Muscle layer of colon (tissue), 2 donors: Measurements from ENCODE around the gene EVC.
"Not testable (repeated sequence)": the region's sequence is repeated elsewhere in the genome, so short reads cannot be mapped to it uniquely, and the experiment has no call there.

ENCODE experiments used
- H3K27ac ChIP-seq: one replicate; pipeline ENCODE4 v1.7.0; 2013; ENCODE audit warnings: low read depth, mild to moderate bottlenecking, low read length, moderate library complexity
- H3K27me3 ChIP-seq, 2 donors: one replicate each; pipeline ENCODE4 v1.7.0; 2013; ENCODE audit warnings: low read length in 2 of 2, mild to moderate bottlenecking in 2 of 2; ENCODE audit not compliant: insufficient read depth in 2 of 2, control insufficient read depth in 1 of 2
- H3K36me3 ChIP-seq: one replicate; pipeline ENCODE4 v1.7.0; 2013; ENCODE audit warnings: mild to moderate bottlenecking, low read length; ENCODE audit not compliant: insufficient read depth
- H3K4me1 ChIP-seq: one replicate; pipeline ENCODE4 v1.7.0; 2013; ENCODE audit warnings: mild to moderate bottlenecking, low read length; ENCODE audit not compliant: insufficient read depth
- H3K4me3 ChIP-seq, 2 donors: one replicate each; pipeline ENCODE4 v1.7.0; 2013; ENCODE audit warnings: low read length in 2 of 2, low read depth in 1 of 2, mild to moderate bottlenecking in 1 of 2, moderate library complexity in 1 of 2
- H3K9ac ChIP-seq: one replicate; pipeline ENCODE4 v1.7.0; 2013; ENCODE audit warnings: low read length
- H3K9me3 ChIP-seq: one replicate; pipeline ENCODE4 v1.7.0; 2013; ENCODE audit warnings: mild to moderate bottlenecking, low read length
- donor health status: abdominal sarcoma.
- donor health status: Adenocarcinoma of cecum.

Gene EVC

GRCh38 chr4:5720157-5720850 is 9.3 kb downstream of the EVC start:
- H3K9ac ChIP-seq = no peak overlapping the region
- no peaks in the 10 kb centered on the region for H3K9me3 ChIP-seq
- no peaks in the 10 kb centered on the region for H3K27me3 ChIP-seq
- no peak overlapping the region for H3K4me3 ChIP-seq
- H3K27ac ChIP-seq = no peak overlapping the region
- H3K36me3 ChIP-seq = peaks cover 30% of the 10 kb centered on the region
- no peaks in the 10 kb centered on the region for H3K4me1 ChIP-seq

- no peak overlapping the region for H3K9ac ChIP-seq
- H3K4me3 ChIP-seq = no peak overlapping the region
- no peaks in the 10 kb centered on the region for H3K9me3 ChIP-seq
- H3K4me1 ChIP-seq = no peaks in the 10 kb centered on the region
- H3K27ac ChIP-seq = no peak overlapping the region
- H3K27me3 ChIP-seq = no peaks in the 10 kb centered on the region
- H3K36me3 ChIP-seq = peaks cover 30% of the 10 kb centered on the region
These were observed 10.0 kb downstream of the EVC start for GRCh38 chr4:5720980-5721379.

- no peak overlapping the region for H3K9ac ChIP-seq
- peaks cover 30% of the 10 kb centered on the region for H3K36me3 ChIP-seq
- no peaks in the 10 kb centered on the region for H3K9me3 ChIP-seq
- H3K27me3 ChIP-seq = no peaks in the 10 kb centered on the region
- no peaks in the 10 kb centered on the region for H3K4me1 ChIP-seq
- no peak overlapping the region for H3K4me3 ChIP-seq
- H3K27ac ChIP-seq = no peak overlapping the region
These were observed 10.9 kb downstream of the EVC start for GRCh38 chr4:5721923-5722322.

GRCh38 chr4:5722328-5722727 is 11.3 kb downstream of the EVC start:
- Histone ChIP-seq H3K4me3 (no peak overlapping the region), H3K4me1 (no peaks in the 10 kb centered on the region), H3K27me3 (no peaks in the 10 kb centered on the region), H3K36me3 (peaks cover 30% of the 10 kb centered on the region), H3K9me3 (no peaks in the 10 kb centered on the region), H3K9ac (no peak overlapping the region), H3K27ac (no peak overlapping the region)

- no peak overlapping the region for H3K4me3 ChIP-seq
- H3K4me1 ChIP-seq = no peaks in the 10 kb centered on the region
- no peaks in the 10 kb centered on the region for H3K9me3 ChIP-seq
- H3K27ac ChIP-seq = no peak overlapping the region
- H3K36me3 ChIP-seq = peaks cover 27% of the 10 kb centered on the region
- H3K9ac ChIP-seq = no peak overlapping the region
- H3K27me3 ChIP-seq = no peaks in the 10 kb centered on the region
These were observed 13.4 kb downstream of the EVC start for GRCh38 chr4:5724377-5724776.

GRCh38 chr4:5728412-5728811 is 17.4 kb downstream of the EVC start:
- not testable (repeated sequence) for H3K4me3 ChIP-seq, H3K27ac ChIP-seq, H3K9me3 ChIP-seq, H3K9ac ChIP-seq, H3K27me3 ChIP-seq, H3K4me1 ChIP-seq
- peaks cover 36% of the 10 kb centered on the region for H3K36me3 ChIP-seq

GRCh38 chr4:5730436-5730835 is 19.4 kb downstream of the EVC start:
- H3K27me3 ChIP-seq = no peaks in the 10 kb centered on the region
- H3K9ac ChIP-seq = no peak overlapping the region
- no peak overlapping the region for H3K27ac ChIP-seq
- peaks cover 45% of the 10 kb centered on the region for H3K36me3 ChIP-seq
- no peaks in the 10 kb centered on the region for H3K9me3 ChIP-seq
- no peaks in the 10 kb centered on the region for H3K4me1 ChIP-seq
- H3K4me3 ChIP-seq = no peak overlapping the region

GRCh38 chr4:5730993-5731990 is 20.3 kb downstream of the EVC start:
- peaks cover 45% of the 10 kb centered on the region for H3K36me3 ChIP-seq
- H3K27me3 ChIP-seq = no peaks in the 10 kb centered on the region
- H3K9me3 ChIP-seq = no peaks in the 10 kb centered on the region
- H3K4me1 ChIP-seq = no peaks in the 10 kb centered on the region
- no peak overlapping the region for H3K9ac ChIP-seq
- H3K27ac ChIP-seq = no peak overlapping the region
- H3K4me3 ChIP-seq = no peak overlapping the region

GRCh38 chr4:5732158-5732557 is 21.2 kb downstream of the EVC start:
- peaks cover 47% of the 10 kb centered on the region for H3K36me3 ChIP-seq
- no peaks in the 10 kb centered on the region for H3K4me1 ChIP-seq
- H3K27me3 ChIP-seq = no peaks in the 10 kb centered on the region
- no peak overlapping the region for H3K4me3 ChIP-seq
- H3K9me3 ChIP-seq = no peaks in the 10 kb centered on the region
- no peak overlapping the region for H3K27ac ChIP-seq
- no peak overlapping the region for H3K9ac ChIP-seq

- no peak overlapping the region for H3K4me3 ChIP-seq
- no peaks in the 10 kb centered on the region for H3K9me3 ChIP-seq
- H3K27ac ChIP-seq = no peak overlapping the region
- no peaks in the 10 kb centered on the region for H3K4me1 ChIP-seq
- H3K27me3 ChIP-seq = no peaks in the 10 kb centered on the region
- no peak overlapping the region for H3K9ac ChIP-seq
- H3K36me3 ChIP-seq = peaks cover 42% of the 10 kb centered on the region
These were observed 23.9 kb downstream of the EVC start for GRCh38 chr4:5734853-5735252.

- Histone ChIP-seq H3K36me3 (peaks cover 38% of the 10 kb centered on the region), H3K27me3 (no peaks in the 10 kb centered on the region)
These were observed 24.5 kb downstream of the EVC start for GRCh38 chr4:5735463-5735862.

More at GRCh38 chr4:5735463-5735862, 24.5 kb downstream of the EVC start:
- Histone ChIP-seq H3K4me1 (no peaks in the 10 kb centered on the region), H3K4me3 (no peak overlapping the region), H3K9me3 (no peaks in the 10 kb centered on the region), H3K9ac (no peak overlapping the region), H3K27ac (no peak overlapping the region)
